HEK293 (cell line): ENCODE measurements around the gene GDAP2.

ENCODE experiments used
- CTCF ChIA-PET: fragments of 350-600 bp; formaldehyde crosslinking; extraction: SDS; loops from one replicate; lab custom pipeline; 2021; ENCODE audit warnings: antibody characterized with exemption; lab: Yijun Ruan, JAX
- POLR2A ChIA-PET: fragments of 300-600 bp; formaldehyde crosslinking; extraction: SDS; loops from one replicate; lab custom pipeline; 2020; ENCODE audit warnings: antibody characterized with exemption, inconsistent platforms; lab: Yijun Ruan, JAX
- H3K27ac ChIP-seq: fragments of 200-500 bp; sonication (Bioruptor generic); 2 replicates; pipeline ENCODE4 v1.5.1; 2014; ENCODE audit warnings: low read depth, low read length, control low read depth, inconsistent platforms; ENCODE audit errors: extremely low read depth
- H3K36me3 ChIP-seq, 2 experiments: fragments of 200-500 bp in 1 of 2; sonication (Bioruptor generic) in 1 of 2; 1 replicate in 1 of 2; 2 replicates in 1 of 2; pipeline ENCODE4 v1.5.1; 2014 to 2017; ENCODE audit warnings: inconsistent platforms in 2 of 2, low read length in 2 of 2; ENCODE audit not compliant: control insufficient read depth in 2 of 2, insufficient read depth in 1 of 2
- H3K4me1 ChIP-seq: fragments of 200-500 bp; sonication (Bioruptor generic); 2 replicates; pipeline ENCODE4 v1.5.1; 2014; ENCODE audit warnings: mild to moderate bottlenecking, low read length, inconsistent platforms; ENCODE audit not compliant: control insufficient read depth, insufficient read depth
- H3K4me3 ChIP-seq: 2 replicates; pipeline ENCODE4 v1.5.1; 2011; ENCODE audit warnings: low read depth, mild to moderate bottlenecking, control low read depth, low read length, moderate library complexity
- H3K9me3 ChIP-seq: fragments of 200-500 bp; sonication (Bioruptor generic); 2 replicates; pipeline ENCODE4 v1.5.1; 2014; ENCODE audit warnings: low read depth, low read length, inconsistent platforms; ENCODE audit not compliant: control insufficient read depth, insufficient read depth
- HOXC10 ChIP-seq: sonication (generic); formaldehyde crosslinking; IDR thresholded peaks from 2 replicates; pipeline ENCODE4 v1.8.1; 2023; ENCODE audit warnings: mild to moderate bottlenecking, missing genetic modification reagents
- IKZF3 ChIP-seq: fragments of 450-650 bp; IDR thresholded peaks from 2 replicates; pipeline ENCODE4 v1.5.0; 2018; ENCODE audit warnings: missing biosample characterization, mild to moderate bottlenecking, missing genetic modification characterization, moderate library complexity
- SP3 ChIP-seq: fragments of 450-650 bp; formaldehyde crosslinking; IDR thresholded peaks from 2 replicates; pipeline ENCODE4 v1.5.1; 2016; ENCODE audit warnings: missing biosample characterization, missing genetic modification characterization
- ZNF16 ChIP-seq: fragments of 450-650 bp; formaldehyde crosslinking; IDR thresholded peaks from 2 replicates; pipeline ENCODE4 v1.5.1; 2016; ENCODE audit warnings: low read depth, missing biosample characterization, missing genetic modification characterization
- ZNF2 ChIP-seq: fragments of 450-650 bp; formaldehyde crosslinking; IDR thresholded peaks from 2 replicates; pipeline ENCODE4 v1.5.1; 2016; ENCODE audit warnings: missing biosample characterization, missing genetic modification characterization
- ZNF354C ChIP-seq: fragments of 450-650 bp; formaldehyde crosslinking; IDR thresholded peaks from 2 replicates; pipeline ENCODE4 v1.5.1; 2016; ENCODE audit warnings: missing biosample characterization, missing genetic modification characterization, low read depth, borderline replicate concordance
- ZNF366 ChIP-seq: fragments of 450-650 bp; formaldehyde crosslinking; conservative IDR thresholded peaks from 2 replicates; pipeline ENCODE4 v1.5.1; 2016; ENCODE audit warnings: missing biosample characterization, missing genetic modification characterization
- ZNF37A ChIP-seq: fragments of 450-650 bp; IDR thresholded peaks from 2 replicates; pipeline ENCODE4 v1.5.1; 2018; ENCODE audit warnings: missing biosample characterization, missing genetic modification characterization
- ZNF423 ChIP-seq: fragments of 450-650 bp; formaldehyde crosslinking; IDR thresholded peaks from 2 replicates; pipeline ENCODE4 v1.5.1; 2016; ENCODE audit warnings: missing biosample characterization, missing genetic modification characterization
- ZNF621 ChIP-seq: fragments of 450-650 bp; formaldehyde crosslinking; IDR thresholded peaks from 2 replicates; pipeline ENCODE4 v1.5.1; 2017; ENCODE audit warnings: missing biosample characterization, missing genetic modification characterization
- TF ChIP-seq, protein P1 (sequence below): fragments of 450-650 bp; formaldehyde crosslinking; IDR thresholded peaks from 2 replicates; pipeline ENCODE4 v1.5.1; 2017; ENCODE audit warnings: missing biosample characterization, missing genetic modification characterization
- TF ChIP-seq, protein P2 (sequence below): fragments of 450-650 bp; formaldehyde crosslinking; IDR thresholded peaks from 2 replicates; pipeline ENCODE4 v1.5.1; 2016; ENCODE audit warnings: missing biosample characterization, missing genetic modification characterization
- TF ChIP-seq, protein P3 (sequence below): sonication (generic); formaldehyde crosslinking; IDR thresholded peaks from 2 replicates; pipeline ENCODE4 v1.8.1; 2022; ENCODE audit warnings: mild to moderate bottlenecking, moderate library complexity, missing genetic modification reagents
- TF ChIP-seq, protein P4 (sequence below): fragments of 450-650 bp; formaldehyde crosslinking; IDR thresholded peaks from 2 replicates; pipeline ENCODE4 v1.5.1; 2016; ENCODE audit warnings: missing biosample characterization, missing genetic modification characterization
- TF ChIP-seq, protein P5 (sequence below): fragments of 450-650 bp; formaldehyde crosslinking; IDR thresholded peaks from 2 replicates; pipeline ENCODE4 v1.5.1; 2017; ENCODE audit warnings: missing biosample characterization, mild to moderate bottlenecking, missing genetic modification characterization, moderate library complexity
- TF ChIP-seq, protein P6 (sequence below): fragments of 450-650 bp; formaldehyde crosslinking; IDR thresholded peaks from 2 replicates; pipeline ENCODE4 v1.5.1; 2016; ENCODE audit warnings: missing biosample characterization, missing genetic modification characterization
- TF ChIP-seq, protein P7 (sequence below): fragments of 450-650 bp; formaldehyde crosslinking; IDR thresholded peaks from 2 replicates; pipeline ENCODE4 v1.5.1; 2016; ENCODE audit warnings: missing biosample characterization, missing genetic modification characterization
- TF ChIP-seq, protein P8 (sequence below): fragments of 450-650 bp; formaldehyde crosslinking; IDR thresholded peaks from 2 replicates; pipeline ENCODE4 v1.5.1; 2016; ENCODE audit warnings: missing biosample characterization, missing genetic modification characterization

GDAP2 gene

DNA sequence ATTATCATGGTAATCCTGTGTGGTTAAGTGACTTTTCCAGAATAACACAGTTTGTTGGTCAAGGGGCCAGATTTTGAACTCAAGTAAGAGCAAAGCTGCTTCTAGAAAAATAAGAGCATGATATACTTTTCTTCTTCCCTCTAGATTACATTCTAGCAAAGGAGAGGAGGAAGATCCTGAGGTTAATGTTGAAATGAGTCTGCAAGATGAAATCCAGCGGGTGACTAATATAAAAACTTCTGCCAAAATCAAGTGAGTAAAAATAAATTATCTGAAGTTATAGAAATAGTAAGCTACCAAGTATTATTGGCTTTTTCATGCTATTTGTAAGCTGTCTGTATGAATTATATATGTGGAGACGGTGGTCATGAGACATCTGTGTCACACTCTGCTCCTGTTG lies 12.9 kb upstream of the GDAP2 start:
- H3K36me3 ChIP-seq: peaks cover 78 to 98% of the 10 kb centered on the region in 2 experiments
- CTCF ChIA-PET: interaction anchor here (0.8 kb wide), 1 partner anchor 429 kb away, joined by 3 read pairs; no protein-coding TSS in a partner anchor
- H3K4me1 ChIP-seq: no peaks in the 10 kb centered on the region
- POLR2A ChIA-PET: interaction anchor here (0.8 kb wide), 1 partner anchor 13 kb away, joined by 3 read pairs; the partner anchor contains the start of genes GDAP2 and WDR3
- H3K27ac ChIP-seq: no peak overlapping the region
- TF ChIP-seq, protein P1, sequence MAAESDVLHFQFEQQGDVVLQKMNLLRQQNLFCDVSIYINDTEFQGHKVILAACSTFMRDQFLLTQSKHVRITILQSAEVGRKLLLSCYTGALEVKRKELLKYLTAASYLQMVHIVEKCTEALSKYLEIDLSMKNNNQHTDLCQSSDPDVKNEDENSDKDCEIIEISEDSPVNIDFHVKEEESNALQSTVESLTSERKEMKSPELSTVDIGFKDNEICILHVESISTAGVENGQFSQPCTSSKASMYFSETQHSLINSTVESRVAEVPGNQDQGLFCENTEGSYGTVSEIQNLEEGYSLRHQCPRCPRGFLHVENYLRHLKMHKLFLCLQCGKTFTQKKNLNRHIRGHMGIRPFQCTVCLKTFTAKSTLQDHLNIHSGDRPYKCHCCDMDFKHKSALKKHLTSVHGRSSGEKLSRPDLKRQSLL: no peak
- TF ChIP-seq, protein P2, sequence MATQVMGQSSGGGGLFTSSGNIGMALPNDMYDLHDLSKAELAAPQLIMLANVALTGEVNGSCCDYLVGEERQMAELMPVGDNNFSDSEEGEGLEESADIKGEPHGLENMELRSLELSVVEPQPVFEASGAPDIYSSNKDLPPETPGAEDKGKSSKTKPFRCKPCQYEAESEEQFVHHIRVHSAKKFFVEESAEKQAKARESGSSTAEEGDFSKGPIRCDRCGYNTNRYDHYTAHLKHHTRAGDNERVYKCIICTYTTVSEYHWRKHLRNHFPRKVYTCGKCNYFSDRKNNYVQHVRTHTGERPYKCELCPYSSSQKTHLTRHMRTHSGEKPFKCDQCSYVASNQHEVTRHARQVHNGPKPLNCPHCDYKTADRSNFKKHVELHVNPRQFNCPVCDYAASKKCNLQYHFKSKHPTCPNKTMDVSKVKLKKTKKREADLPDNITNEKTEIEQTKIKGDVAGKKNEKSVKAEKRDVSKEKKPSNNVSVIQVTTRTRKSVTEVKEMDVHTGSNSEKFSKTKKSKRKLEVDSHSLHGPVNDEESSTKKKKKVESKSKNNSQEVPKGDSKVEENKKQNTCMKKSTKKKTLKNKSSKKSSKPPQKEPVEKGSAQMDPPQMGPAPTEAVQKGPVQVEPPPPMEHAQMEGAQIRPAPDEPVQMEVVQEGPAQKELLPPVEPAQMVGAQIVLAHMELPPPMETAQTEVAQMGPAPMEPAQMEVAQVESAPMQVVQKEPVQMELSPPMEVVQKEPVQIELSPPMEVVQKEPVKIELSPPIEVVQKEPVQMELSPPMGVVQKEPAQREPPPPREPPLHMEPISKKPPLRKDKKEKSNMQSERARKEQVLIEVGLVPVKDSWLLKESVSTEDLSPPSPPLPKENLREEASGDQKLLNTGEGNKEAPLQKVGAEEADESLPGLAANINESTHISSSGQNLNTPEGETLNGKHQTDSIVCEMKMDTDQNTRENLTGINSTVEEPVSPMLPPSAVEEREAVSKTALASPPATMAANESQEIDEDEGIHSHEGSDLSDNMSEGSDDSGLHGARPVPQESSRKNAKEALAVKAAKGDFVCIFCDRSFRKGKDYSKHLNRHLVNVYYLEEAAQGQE (tag by site-specific recombination): no peak
- TF ChIP-seq ZNF16 (tag by site-specific recombination): no peak
- TF ChIP-seq, protein P3, sequence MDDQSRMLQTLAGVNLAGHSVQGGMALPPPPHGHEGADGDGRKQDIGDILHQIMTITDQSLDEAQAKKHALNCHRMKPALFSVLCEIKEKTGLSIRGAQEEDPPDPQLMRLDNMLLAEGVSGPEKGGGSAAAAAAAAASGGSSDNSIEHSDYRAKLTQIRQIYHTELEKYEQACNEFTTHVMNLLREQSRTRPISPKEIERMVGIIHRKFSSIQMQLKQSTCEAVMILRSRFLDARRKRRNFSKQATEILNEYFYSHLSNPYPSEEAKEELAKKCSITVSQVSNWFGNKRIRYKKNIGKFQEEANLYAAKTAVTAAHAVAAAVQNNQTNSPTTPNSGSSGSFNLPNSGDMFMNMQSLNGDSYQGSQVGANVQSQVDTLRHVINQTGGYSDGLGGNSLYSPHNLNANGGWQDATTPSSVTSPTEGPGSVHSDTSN: no peak
- H3K9me3 ChIP-seq: no peaks in the 10 kb centered on the region
- H3K4me3 ChIP-seq: no peak overlapping the region

DNA sequence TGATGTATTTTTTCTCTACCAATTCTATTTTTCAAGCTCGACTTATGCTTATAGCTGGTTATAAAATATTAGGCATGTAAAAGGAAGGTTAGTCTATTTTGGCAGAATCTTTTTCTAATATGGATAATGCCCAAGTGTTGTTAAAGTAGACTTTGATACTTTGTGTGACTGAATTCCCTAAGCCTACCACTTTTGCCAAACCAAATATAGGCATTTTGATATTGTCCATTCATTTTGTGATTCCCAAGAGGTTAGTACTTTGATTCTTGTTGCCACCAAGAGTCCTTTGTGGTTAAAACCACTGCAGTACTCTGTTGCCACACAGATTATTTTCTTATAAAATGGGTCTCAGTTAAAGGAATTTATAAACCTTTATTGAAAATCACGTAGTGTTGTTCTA lies 4.3 kb upstream of the GDAP2 start:
- POLR2A ChIA-PET: no interaction called here
- peaks cover 20 to 50% of the 10 kb centered on the region in 2 experiments; a peak in 2 of 3 replicates for H3K36me3 ChIP-seq
- CTCF ChIA-PET: no interaction called here
- no peak for TF ChIP-seq IKZF3 (tag by site-specific recombination)
- TF ChIP-seq ZNF37A (tag by site-specific recombination): no peak
- TF ChIP-seq, protein P4, sequence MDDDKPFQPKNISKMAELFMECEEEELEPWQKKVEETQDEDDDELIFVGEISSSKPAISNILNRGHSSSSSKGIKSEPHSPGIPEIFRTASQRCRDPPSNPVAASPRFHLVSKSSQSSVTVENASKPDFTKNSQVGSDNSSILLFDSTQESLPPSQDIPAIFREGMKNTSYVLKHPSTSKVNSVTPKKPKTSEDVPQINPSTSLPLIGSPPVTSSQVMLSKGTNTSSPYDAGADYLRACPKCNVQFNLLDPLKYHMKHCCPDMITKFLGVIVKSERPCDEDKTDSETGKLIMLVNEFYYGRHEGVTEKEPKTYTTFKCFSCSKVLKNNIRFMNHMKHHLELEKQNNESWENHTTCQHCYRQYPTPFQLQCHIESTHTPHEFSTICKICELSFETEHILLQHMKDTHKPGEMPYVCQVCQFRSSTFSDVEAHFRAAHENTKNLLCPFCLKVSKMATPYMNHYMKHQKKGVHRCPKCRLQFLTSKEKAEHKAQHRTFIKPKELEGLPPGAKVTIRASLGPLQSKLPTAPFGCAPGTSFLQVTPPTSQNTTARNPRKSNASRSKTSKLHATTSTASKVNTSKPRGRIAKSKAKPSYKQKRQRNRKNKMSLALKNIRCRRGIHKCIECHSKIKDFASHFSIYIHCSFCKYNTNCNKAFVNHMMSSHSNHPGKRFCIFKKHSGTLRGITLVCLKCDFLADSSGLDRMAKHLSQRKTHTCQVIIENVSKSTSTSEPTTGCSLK (tag by site-specific recombination): no peak
- no peak for TF ChIP-seq ZNF423
- TF ChIP-seq, protein P5, sequence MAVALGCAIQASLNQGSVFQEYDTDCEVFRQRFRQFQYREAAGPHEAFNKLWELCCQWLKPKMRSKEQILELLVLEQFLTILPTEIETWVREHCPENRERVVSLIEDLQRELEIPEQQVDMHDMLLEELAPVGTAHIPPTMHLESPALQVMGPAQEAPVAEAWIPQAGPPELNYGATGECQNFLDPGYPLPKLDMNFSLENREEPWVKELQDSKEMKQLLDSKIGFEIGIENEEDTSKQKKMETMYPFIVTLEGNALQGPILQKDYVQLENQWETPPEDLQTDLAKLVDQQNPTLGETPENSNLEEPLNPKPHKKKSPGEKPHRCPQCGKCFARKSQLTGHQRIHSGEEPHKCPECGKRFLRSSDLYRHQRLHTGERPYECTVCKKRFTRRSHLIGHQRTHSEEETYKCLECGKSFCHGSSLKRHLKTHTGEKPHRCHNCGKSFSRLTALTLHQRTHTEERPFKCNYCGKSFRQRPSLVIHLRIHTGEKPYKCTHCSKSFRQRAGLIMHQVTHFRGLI (tag by site-specific recombination): no peak
- TF ChIP-seq ZNF2 (tag by site-specific recombination): no peak
- TF ChIP-seq ZNF354C (tag by site-specific recombination): no peak
- TF ChIP-seq, protein P6, sequence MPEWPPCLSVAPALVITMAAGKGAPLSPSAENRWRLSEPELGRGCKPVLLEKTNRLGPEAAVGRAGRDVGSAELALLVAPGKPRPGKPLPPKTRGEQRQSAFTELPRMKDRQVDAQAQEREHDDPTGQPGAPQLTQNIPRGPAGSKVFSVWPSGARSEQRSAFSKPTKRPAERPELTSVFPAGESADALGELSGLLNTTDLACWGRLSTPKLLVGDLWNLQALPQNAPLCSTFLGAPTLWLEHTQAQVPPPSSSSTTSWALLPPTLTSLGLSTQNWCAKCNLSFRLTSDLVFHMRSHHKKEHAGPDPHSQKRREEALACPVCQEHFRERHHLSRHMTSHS (tag by site-specific recombination): no peak
- TF ChIP-seq HOXC10 (CRISPR knock-in tag): no peak
- TF ChIP-seq, protein P7, sequence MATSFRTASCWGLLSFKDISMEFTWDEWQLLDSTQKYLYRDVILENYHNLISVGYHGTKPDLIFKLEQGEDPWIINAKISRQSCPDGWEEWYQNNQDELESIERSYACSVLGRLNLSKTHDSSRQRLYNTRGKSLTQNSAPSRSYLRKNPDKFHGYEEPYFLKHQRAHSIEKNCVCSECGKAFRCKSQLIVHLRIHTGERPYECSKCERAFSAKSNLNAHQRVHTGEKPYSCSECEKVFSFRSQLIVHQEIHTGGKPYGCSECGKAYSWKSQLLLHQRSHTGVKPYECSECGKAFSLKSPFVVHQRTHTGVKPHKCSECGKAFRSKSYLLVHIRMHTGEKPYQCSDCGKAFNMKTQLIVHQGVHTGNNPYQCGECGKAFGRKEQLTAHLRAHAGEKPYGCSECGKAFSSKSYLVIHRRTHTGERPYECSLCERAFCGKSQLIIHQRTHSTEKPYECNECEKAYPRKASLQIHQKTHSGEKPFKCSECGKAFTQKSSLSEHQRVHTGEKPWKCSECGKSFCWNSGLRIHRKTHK (tag by site-specific recombination): no peak
- TF ChIP-seq ZNF366 (tag by site-specific recombination): no peak
- TF ChIP-seq SP3: no peak
- TF ChIP-seq, protein P8, sequence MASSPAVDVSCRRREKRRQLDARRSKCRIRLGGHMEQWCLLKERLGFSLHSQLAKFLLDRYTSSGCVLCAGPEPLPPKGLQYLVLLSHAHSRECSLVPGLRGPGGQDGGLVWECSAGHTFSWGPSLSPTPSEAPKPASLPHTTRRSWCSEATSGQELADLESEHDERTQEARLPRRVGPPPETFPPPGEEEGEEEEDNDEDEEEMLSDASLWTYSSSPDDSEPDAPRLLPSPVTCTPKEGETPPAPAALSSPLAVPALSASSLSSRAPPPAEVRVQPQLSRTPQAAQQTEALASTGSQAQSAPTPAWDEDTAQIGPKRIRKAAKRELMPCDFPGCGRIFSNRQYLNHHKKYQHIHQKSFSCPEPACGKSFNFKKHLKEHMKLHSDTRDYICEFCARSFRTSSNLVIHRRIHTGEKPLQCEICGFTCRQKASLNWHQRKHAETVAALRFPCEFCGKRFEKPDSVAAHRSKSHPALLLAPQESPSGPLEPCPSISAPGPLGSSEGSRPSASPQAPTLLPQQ (tag by site-specific recombination): no peak
- no peak for TF ChIP-seq ZNF621 (tag by site-specific recombination)
- TF ChIP-seq, all 188 proteins: peak for 0
- Histone ChIP-seq H3K27ac (no peak overlapping the region), H3K9me3 (no peaks in the 10 kb centered on the region), H3K4me1 (peaks cover 7% of the 10 kb centered on the region; the same call in 1 of the 2 replicates), H3K4me3 (no peak overlapping the region)
